Regular cardiac myocyte (primary cell): ENCODE measurements around the gene SGK2. TPM values are rescaled to one million over a fixed set of nuclear protein-coding genes. Genes with fewer than 3 reads are reported as not detected.

Source experiments
- total RNA-seq: library from RNA; depleted of rRNA; stranded (reverse); fragments of >200 nt; gene quantifications from 2 replicates; pipeline ENCODE4 v1.2.3, GENCODE V29; 2014

SGK2 gene
- 0.28 TPM in 1 of 2 replicates, not detected in the other for total RNA-seq

GRCh38 chr20:43558412-43559146 lies at the start of gene SGK2:
Gene SGK2, plus strand, starts transcription at chr20:43559027. Its CDS starts 7,469 bp downstream, at chr20:43566496.

GRCh38 chr20:43590392-43591303 lies 31.8 kb downstream of the SGK2 start, which contains the start of gene IFT52:
Gene IFT52, plus strand, starts transcription at chr20:43590937. Its CDS starts 3,762 bp downstream, at chr20:43594699.

Other genes with a start within 250 kb of the SGK2 start
- 22.8 and 96.2 TPM in 2 replicates for gene SRSF6, start 101.1 kb upstream of the SGK2 start, total RNA-seq
- 2.3 and 10.4 TPM in 2 replicates for gene L3MBTL1, start 51.3 kb upstream of the SGK2 start, total RNA-seq
- 32.6 and 36.9 TPM in 2 replicates for gene IFT52, start 31.9 kb downstream of the SGK2 start, total RNA-seq
- gene MYBL2, start 108.1 kb downstream of the SGK2 start, total RNA-seq, result 0.56 and 20.1 TPM in 2 replicates
- not detected in 2 replicates for gene GTSF1L, start 168.0 kb downstream of the SGK2 start, total RNA-seq